NCI-H1092 (cell line): ENCODE measurements around the gene GBX1.

ENCODE experiments used
- DNase-seq: peaks from one replicate; lab custom pipeline; 2025; lab: John Stamatoyannopoulos, UW

GBX1 gene

GRCh38 chr7:151173386-151174245, 6.1 kb upstream of the GBX1 start:
- DNase-seq, result no peak

GRCh38 chr7:151172273-151173141, 5.0 kb upstream of the GBX1 start:
- DNase-seq, result no peak

GRCh38 chr7:151168787-151169162, 1.3 kb upstream of the GBX1 start:
- DNase-seq, result no peak

- no peak for DNase-seq
Measured at GRCh38 chr7:151168003-151168786, 701 bp upstream of the GBX1 start.

GRCh38 chr7:151166629-151167196, 781 bp downstream of the GBX1 start:
- no peak for DNase-seq

GRCh38 chr7:151161757-151162156, 5.7 kb downstream of the GBX1 start:
- DNase-seq, result no peak

- DNase-seq, result no peak
Measured at GRCh38 chr7:151157645-151158329, 9.7 kb downstream of the GBX1 start.

- no peak for DNase-seq
Measured at GRCh38 chr7:151152643-151153513, 14.6 kb downstream of the GBX1 start.

- DNase-seq, result no peak
Measured at GRCh38 chr7:151150388-151150787, 17.1 kb downstream of the GBX1 start.

- DNase-seq, result no peak
Measured at GRCh38 chr7:151148319-151149259, 18.9 kb downstream of the GBX1 start.

GRCh38 chr7:151146761-151147160, 20.7 kb downstream of the GBX1 start:
- DNase-seq, result no peak

- DNase-seq, result no peak
Measured at GRCh38 chr7:151144387-151144786, 23.1 kb downstream of the GBX1 start.

GRCh38 chr7:151143261-151144015, 24.1 kb downstream of the GBX1 start:
- DNase-seq, result no peak

- no peak for DNase-seq
Measured at GRCh38 chr7:151142686-151143040, 24.8 kb downstream of the GBX1 start.

GRCh38 chr7:151141855-151142685, 25.4 kb downstream of the GBX1 start:
- no peak for DNase-seq

GRCh38 chr7:151141311-151141854, 26.1 kb downstream of the GBX1 start:
- no peak for DNase-seq

- DNase-seq, result no peak
Measured at GRCh38 chr7:151140826-151141225, 26.7 kb downstream of the GBX1 start.
